GM12872 (cell line): ENCODE measurements around the gene TMEM116.

ENCODE experiments used
- TF ChIP-seq, protein P1 (sequence below): IDR thresholded peaks from 3 replicates; pipeline ENCODE4 v1.5.1; 2011; ENCODE audit warnings: low read depth, mild to moderate bottlenecking, low read length, moderate library complexity; ENCODE audit not compliant: insufficient read depth

The TMEM116 gene

DNA sequence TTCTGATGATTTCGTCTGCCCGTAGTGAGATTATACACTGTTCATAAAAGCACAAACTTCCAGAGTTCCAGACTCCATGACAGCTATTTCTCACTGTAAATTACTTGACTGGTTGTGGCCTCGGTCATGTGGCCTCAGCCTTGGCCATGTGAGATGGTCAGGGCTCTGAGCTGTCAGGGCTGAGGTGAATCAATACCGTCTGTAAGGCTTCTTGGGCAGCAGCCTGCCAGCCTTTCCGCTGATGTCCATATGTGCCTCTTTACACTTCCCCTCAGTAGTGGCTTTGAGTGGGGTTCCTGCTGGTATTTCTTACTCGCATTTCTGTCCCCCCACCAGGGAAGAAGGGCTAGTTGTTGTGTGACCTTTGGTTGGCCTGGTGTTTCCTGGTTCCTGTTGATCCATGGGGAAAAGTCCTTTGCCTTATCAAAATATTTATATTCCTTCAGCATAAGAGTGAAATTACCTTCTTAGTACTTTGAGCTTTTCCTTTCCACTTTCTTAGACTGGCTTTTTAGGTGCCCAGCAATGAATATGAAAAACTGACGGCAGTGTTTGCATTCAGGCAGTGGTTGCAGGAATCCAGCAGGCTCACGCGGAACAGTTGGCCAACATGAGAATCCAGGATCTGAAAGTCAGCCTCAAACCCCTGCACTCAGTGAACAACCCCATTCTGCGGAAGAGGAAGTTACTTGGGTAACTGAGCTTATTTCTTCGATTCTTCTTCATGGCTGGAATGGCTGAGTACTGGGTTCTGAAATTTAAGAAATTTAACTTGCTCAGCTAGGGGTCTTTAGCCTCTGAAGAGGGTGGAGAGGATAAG lies 124.8 kb downstream of the TMEM116 start:
- TF ChIP-seq, protein P1, sequence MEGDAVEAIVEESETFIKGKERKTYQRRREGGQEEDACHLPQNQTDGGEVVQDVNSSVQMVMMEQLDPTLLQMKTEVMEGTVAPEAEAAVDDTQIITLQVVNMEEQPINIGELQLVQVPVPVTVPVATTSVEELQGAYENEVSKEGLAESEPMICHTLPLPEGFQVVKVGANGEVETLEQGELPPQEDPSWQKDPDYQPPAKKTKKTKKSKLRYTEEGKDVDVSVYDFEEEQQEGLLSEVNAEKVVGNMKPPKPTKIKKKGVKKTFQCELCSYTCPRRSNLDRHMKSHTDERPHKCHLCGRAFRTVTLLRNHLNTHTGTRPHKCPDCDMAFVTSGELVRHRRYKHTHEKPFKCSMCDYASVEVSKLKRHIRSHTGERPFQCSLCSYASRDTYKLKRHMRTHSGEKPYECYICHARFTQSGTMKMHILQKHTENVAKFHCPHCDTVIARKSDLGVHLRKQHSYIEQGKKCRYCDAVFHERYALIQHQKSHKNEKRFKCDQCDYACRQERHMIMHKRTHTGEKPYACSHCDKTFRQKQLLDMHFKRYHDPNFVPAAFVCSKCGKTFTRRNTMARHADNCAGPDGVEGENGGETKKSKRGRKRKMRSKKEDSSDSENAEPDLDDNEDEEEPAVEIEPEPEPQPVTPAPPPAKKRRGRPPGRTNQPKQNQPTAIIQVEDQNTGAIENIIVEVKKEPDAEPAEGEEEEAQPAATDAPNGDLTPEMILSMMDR: no peak

DNA sequence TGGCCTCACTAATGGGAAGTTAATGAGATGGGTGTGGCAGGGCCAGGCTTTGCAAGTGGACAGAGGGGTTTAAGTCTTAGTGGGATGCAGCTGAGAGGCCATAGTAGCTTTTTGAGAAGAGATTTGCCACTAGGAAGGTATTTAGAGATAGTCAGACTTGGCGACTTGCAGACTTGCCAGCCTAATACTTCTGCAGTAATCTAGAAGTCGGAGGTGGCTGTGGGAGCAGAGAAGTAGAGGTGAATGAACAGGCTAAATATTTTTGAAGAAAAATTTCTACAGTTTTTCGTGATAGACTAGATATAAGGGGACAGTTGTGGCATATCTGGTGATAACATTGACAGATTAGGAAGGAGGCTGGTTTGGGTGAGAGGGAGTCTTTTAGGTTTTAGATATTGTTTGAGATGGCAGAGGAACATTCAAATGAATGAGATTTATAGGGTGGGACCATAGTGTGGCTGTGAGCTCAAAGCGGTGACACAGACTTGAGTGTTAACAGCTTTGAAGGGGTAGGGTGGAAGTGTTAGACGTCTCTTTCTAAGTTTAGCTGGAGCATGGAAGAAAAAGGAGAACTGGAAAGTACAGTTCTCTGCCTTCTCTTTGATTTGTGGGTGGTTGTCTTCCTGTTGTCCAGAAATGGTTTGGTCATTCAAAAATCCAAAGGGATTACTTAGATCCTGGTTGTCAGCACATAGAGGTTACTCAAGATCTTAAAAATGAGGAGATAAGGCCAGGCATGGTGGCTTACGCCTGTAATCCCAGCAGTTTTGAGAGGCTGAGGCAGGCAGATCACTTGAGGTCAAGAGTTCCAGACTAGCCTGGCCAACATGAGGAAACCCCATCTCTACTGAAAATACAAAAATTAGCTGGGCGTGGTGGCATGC lies 126.1 kb downstream of the TMEM116 start:
- TF ChIP-seq, protein P1: no peak

DNA sequence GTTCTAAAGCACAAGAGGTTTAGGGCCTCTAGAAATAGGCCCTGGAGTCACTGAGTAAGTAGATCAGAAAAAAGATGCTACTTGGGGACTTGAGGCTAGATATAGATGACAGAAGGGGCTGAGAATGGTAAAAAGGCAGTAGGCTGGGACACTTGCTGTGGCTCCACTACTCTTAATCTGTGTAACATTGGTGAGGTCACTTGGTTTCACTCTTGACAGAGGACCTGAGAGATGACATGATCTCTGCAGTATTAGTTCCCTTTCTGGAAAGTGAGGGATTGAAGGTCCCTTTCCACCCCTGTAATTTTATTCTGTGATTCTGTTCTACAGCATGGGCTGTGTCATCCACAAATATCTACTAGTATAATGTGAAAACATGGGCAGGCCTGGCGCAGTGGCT lies 131.2 kb downstream of the TMEM116 start:
- TF ChIP-seq, protein P1: no peak
